NCI-H345 treated with DMSO at 0.1 percent for 48 hours (cell line): ENCODE data around the gene SPOCK3.

Experiments used
- DNase-seq: peaks from one replicate; lab custom pipeline; 2025; ENCODE audit not compliant: unreplicated experiment; lab: John Stamatoyannopoulos, UW

SPOCK3 gene

DNA sequence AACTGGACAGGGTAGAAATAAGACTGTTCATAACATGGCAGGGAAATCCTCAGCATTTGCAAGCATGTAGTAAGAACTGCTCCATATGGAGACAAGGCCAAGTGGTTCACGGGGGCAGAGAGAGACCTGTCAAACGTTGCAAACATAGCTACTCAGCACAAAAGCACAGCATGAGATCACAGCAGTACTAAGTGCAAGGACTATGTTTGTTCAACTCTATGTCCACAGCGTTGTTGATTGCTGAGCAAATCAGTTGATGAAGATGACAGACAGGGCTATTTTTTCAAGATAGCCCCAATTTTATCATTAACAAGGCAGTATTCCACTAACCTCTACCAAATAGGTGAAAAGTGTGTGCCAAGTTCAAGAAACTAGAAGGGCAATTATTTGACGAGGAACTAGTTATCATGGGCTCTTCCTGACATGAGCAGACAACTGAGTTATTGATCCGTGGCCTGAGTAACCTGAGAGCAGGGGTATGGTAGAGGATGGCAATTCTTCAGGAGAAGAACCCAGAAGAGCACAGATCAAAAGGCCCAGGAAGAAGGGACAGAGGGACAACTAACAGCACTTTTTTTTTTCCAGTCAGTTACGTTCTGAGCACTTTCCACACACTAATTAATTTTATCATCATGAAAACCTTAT lies 57.4 kb downstream of the SPOCK3 start:
- no peak for DNase-seq

DNA sequence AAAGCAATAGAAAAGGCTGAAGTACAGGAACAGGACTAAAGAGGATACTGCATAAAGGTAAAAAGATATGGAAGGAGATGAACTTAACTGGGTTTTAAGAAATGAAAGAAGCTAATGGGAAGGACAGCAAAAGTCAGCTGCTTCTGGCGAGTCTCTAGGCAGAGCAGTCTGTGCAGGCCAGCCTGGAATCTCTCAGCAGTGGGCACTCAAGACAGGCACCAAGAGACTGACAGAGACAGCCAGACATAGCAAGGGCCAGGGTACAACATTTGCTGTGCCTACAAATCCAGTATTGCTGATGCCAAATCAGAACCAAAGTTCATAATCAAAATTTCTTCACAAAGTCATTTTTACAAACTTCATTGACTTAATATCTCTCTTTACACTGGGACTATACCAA lies 62.4 kb downstream of the SPOCK3 start:
- DNase-seq = no peak

DNA sequence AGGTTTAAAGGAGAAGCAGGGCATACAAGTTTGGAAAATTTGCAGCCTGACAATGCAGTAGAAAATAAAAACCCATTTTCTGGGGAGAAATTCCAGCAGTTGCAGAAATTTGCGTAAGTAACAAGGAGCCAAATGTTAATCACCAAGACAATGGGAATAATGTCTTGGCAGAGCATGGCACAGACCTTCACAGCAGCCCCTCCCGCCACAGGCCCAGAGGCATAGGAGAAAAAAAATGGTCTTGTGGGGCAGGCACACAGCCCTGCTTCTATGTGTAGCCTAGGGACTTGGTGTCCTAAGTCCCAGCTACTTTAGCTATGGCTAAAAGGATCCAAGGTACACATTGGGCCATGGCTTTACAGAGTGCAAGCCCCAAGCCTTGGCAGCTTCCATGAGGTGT lies 65.7 kb downstream of the SPOCK3 start:
- DNase-seq = no peak

DNA sequence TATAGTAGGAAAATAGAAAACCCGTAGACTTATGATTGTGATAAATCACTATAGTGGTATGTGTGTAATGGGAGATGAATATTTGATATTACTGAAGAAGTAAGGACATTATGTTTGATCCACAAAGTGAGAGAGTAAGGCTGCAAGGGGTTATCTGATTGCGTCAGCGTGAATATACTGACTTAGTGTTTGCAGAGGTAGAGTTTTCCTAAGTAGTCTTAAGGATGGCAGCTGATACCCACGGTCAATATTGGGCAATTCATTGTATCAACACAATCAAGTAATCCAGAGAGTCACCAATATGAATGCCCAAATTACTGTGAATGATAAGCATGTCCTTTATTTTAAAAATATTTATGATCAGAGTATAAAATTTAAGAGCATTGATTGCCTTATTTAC lies 83.7 kb downstream of the SPOCK3 start:
- DNase-seq = no peak

DNA sequence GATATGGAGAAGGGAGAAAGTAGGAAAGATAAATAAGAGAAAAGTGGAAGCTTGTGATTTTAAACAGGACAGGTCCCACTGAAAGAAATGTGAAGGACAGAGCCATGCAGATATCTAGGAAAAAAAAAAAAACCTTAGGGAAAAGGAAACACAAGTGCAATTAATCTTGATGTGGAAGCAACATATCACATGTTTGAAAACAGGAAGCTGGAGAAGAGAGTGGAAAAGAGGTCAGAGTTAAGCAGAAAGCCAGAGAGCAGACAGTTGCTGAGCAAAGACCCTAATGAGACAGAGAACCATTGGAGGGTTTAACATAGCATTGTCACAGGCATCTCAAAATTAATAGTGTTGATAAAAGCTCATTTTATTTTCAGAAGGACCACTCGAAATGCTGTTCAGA lies 89.7 kb downstream of the SPOCK3 start:
- no peak for DNase-seq

DNA sequence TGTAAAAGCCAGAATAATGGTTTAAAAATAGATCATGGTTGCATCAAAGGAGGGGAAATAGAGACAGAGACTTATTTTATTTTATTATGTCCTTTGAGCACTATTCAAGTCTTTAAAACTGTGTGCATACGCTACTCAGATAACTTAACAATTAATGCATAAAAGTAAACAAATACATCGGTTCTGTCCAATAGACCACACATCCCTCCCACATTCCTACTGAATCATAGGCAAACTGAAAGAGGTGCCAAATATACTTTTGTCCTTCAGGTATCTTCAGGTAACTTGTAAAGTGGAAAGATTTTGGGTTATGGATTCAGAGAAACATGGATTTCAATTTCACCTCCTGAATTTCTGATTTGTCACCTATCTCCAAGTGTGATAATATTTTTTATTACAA lies 91.3 kb downstream of the SPOCK3 start:
- no peak for DNase-seq

DNA sequence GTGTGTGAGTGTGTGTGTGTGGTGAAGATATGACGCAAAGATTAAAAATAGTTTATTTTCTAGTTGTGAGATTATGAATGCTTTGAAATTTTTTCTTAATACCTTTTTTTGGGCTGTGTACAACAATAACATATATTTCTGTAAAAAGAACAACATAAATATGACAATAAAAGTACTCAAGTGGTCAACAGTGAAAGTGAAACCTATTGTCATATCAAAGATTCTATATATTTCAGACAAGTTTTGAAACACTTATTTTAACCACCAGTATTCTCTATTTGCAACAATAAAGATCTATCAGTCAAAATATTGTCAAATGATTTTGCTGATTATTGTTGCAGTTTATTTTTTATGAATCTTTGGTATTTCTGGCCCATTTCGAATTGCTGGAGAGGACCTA lies 98.0 kb downstream of the SPOCK3 start:
- DNase-seq = no peak

DNA sequence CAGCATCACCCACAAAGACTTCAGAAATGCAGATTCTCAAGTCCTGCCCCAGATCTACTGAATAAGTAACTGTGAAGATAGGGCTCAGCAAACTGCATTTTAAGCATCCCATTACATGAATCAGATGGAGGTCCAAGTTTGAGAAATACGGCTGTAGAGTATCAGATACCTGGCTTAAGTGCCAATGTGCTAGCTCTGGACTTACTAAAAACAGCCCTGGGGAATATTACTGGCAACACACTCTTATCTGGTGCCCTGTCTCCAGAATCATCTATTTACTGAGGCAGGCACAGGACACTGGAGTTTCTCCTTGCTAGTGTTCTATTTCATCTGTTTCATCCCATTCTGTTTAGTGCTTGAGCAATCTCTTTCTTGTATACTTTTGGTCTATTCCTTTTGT lies 105.1 kb downstream of the SPOCK3 start:
- no peak for DNase-seq

DNA sequence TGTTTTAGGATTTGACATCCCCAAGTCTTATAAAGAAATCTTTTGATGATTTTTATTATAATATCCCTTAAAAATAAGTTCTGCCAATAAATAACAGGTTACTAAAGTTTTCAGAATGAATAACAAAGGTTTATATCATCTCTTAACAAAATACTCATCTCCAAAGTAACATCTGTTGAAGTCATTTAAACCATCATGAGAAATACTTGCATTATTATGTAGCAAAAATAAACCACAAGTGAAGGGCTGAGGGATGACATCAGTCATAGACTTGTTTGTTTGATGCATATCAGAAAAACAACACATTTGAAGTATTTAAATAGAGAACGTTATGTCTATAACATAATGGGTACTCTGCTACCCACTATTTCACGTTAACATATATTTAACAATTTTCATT lies 114.9 kb downstream of the SPOCK3 start:
- no peak for DNase-seq

DNA sequence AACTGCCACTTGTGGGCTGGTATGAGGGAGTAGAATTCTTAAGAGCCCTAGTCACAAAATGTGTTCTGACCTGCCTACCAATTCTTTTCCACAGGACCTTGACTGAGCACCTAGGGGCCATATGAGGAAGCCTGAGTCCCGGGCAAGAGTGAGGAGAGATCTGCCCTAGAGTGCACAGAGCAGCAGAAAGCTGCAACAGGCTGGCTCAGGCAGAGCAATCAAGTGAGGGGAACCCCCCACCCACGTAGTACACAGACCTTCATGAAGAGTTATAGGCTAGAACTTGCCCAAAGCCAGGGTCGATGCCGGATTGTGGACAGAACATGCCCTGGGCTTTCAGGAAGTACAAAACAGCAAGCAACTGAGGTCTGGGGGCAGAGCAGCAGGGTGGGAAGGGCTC lies 117.0 kb downstream of the SPOCK3 start:
- no peak for DNase-seq

DNA sequence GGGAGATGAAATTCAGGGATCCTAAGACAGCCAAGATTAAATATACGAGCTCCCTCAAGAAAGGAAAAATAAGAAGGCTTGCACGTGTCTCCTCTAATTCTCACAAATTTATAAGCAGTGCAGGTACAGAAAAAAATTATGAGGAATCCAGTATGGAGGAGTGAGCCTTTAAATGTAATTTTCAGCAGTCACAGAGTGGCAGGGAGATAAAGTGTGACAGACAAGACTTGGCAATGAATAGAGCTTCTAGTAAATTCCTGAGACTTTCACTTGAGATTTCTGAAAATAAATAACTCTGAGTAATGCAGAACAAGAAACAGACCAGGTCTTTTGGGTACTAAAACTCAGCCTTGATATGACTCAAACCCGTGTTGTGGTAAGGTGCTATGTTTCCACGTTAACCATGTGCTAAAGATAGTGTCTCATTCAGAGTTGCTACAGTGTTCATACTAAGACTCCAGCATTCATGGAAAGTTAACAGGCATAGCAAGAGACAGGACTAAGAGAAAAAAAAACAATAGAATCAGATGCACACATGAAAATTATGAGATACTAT lies 119.8 kb downstream of the SPOCK3 start:
- DNase-seq = no peak

DNA sequence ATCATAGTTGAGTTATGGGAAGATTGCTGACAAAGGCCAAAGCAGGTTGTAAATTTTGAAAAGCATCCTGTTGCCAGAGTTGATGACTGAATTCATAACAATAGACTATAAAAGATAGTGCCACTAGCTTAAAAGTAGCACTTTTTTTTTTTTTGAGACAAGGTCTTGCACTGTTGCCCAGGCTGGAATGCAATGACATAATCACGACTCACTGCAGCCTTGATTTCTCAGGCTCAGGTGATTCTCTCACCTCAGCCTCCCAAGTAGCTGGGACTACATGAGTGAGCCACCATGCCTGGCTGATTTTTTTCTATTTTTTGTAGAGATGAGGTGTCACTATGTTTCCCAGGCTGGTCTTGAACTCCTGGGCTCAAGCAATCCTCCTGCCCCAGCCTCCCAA lies 122.7 kb downstream of the SPOCK3 start:
- no peak for DNase-seq

DNA sequence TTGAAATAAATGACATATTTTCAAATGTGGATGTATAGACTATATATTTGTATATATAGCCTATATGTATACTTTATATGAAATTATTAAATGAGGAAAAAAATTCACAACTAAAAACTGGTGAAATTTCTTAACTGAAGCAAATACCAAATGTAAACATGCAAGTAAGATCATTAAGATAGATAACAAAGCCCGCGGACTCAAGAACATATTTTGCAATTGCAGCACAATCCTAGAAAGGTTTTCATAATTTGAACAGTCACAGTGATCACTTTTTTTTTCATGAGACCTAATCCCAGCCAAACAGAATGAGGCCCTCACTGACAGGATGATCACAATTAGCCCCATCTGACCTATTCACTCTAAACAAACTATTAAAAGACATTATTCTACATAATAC lies 123.2 kb downstream of the SPOCK3 start:
- DNase-seq = no peak

DNA sequence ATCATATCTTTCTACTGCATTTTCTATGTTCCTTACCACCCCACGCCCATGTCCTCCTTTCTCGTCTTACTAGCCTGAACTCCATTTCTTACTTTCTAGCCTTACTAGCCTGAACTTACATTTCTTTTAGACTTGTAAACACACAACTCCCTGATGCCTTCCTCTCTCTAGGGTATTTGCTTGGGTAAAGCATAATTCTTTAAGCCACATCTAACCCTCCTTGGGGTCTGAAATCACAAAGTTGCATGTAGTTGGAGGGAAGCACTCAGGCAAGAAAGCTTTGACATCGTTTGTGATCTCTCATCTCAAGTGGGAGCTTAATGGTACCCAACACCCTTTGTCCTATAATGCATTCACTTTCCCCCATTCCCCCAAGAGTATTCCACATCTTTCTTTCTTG lies 124.4 kb downstream of the SPOCK3 start:
- DNase-seq = no peak

DNA sequence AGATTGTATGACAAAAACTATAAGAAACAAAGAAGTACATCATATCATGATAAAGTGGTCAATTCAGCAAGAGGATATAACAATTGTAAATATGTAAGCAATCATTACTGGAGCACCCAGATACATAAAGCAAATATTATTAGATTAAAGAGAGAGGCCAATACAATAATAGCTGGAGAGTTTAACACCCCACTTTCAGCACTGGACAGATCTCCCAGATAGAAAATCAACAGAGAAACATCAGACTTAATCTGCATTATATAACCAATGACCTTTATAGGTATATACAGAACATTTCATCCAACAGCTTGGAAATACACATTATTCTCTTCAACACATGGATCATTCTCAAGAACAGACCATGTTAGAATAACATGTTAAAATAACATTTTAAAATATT lies 128.4 kb downstream of the SPOCK3 start:
- no peak for DNase-seq

DNA sequence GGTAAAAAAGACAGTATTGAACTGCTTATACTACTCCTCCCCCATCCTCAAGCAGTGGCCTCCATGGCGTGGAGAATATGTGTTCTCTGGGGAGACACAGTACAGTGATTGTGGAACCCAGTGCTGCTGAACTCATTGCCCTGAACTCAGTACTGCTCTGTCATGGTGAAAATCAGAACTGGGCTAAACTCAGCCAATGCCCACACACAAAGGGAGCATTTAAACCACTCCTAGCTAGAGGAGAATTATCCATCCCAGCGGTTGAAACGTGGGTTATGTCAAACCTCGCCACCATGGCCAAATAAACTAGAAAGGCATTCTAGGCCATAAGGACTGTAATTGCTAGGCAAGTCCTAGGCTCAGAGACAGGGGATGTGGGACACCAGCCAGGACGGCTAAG lies 131.8 kb downstream of the SPOCK3 start:
- no peak for DNase-seq

DNA sequence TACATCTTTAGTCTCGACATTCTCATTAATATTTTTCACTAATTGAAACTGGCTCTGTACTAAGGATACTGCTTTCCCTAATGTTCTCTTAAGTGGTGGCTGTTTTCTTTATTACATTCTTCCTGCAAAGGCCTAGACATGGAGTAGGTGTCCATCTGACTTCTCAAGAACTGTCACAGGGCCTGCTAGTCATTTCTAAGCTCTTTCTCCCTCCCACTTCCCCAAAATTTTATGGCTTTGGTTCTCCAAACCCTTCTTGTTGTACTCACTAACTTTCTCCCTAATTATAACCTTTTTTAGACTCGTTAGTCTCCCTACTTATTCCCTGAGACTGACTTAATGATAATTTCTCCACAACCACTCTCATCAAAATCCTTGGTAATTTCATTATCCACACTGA lies 133.3 kb downstream of the SPOCK3 start:
- DNase-seq = no peak

DNA sequence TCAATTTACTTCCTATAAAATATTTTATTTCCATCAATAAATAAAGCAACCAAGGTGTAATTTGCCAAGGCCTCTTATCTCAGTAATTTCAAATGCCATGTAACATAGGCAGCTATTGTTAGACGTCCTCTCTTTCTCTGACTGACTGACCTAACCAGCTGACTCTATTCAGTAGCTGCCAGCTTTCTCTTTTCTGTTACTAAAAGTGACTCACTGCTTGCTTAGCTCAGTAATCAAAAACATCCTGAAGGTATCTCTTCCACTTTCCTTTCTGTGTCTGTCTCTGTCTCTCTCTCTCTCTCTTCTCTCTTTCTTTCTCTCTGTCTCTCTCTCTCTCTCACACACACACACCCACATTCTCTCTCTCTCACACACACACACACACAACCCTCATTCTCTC lies 134.2 kb downstream of the SPOCK3 start:
- no peak for DNase-seq

DNA sequence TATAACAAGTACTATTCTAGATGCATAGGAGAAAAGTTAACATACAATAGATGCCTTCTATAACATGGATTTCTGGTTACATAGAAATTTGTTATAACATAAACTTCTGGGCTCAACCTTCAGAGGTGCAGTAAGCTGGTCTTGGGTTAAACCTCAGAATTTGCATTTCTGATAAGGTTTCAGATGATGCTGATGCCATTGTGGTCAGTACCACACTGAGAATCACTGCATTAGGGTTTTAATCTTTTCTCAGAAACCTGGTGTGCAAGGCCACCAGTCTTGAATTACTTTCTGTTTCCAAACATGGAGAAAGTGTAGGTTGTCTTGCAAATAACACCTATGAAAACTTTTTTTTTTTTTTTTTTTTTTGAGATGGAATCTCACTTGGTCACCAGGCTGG lies 146.2 kb downstream of the SPOCK3 start:
- no peak for DNase-seq

DNA sequence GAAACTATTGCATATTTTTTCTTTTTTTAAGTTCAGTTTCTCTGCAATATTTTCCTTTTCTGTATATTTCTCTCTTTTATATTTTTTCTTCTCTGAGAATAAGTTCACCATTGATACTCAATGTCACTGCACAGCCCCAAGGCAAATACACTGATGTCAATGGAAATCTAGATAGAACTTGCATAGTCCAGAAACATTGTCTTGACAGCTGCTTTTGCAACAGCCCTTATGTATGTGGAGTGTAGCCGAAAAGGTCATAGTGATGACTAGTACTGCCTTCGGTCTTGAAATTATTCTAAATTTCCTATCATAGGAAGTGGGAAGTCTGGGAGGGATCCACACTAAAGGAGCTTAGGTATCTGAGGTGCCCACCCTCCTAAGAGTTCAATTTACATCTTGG lies 150.0 kb downstream of the SPOCK3 start:
- DNase-seq = no peak

DNA sequence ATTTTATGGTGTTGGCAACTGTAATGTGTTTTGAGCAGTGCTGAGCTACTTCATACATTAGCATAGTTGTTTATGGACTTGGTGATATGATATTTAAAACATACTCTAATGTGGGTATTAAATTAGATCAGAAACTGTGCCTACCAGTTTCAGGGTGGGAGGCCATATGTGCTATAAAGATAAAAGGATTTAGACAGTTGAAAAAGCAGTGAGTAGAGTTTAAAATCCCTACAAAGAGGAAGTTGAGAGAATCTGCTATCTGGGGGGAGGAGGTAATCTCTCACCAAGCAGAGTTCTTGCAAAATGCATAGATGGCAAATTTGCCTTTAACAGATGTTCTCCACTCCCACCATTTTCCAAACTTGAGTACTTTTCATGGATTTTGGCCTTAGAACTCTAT lies 154.5 kb downstream of the SPOCK3 start:
- DNase-seq = no peak

DNA sequence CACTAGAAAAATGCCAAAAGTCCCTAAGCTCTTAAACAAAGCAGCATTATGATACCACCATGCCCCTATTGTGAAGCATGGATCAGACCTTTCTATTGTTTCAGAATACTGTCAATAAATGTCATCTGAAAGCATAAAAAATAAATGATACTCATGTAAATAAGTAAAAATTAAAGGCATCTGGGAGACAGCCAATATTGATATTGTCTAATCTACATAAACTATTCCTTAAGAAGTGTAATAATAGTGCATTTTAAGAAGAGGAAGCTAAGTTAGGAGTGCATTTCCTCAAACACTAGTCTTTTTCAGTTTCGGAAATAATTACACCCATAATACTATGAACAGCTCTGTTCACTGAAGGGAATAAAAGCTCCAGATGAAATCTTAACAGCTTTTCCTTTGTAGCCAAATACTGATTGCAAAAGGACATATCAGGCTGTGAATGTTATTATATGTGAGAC lies 181.6 kb downstream of the SPOCK3 start:
- DNase-seq = no peak

DNA sequence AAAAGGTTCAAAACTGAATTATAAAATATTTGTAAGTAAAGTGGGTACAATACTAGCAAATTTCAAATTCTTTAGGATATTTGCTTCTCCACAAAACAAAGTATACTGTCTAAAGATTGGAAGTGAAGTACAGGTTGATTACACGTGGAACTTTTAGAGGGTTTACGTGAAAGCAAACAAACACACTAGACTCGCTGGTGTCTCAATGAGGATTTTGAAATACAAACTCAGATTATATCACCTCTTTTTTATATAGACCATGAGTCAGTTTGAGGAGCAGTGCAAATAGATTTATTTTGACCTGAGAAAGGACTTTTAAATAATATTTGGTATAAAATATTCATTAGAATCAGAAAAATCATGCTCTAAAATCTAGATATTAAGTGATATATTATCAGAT lies 185.0 kb downstream of the SPOCK3 start:
- DNase-seq = no peak
